SK-N-SH treated with all-trans-retinoic acid at 6 μM for 48 hours (cell line): Measurements from ENCODE around the gene CHD1.

Experiments
- ATAC-seq: fragments of 200-7000 bp; cut with Tn5 transposase; 3 replicates; pipeline ENCODE4 v1.9.1; 2020; ENCODE audit warnings: mild to moderate bottlenecking, moderate library complexity
- ARNTL ChIP-seq: fragments of 450-650 bp; formaldehyde crosslinking; IDR thresholded peaks from 2 replicates; pipeline ENCODE4 v1.5.0; 2020; ENCODE audit warnings: low read depth, mild to moderate bottlenecking, moderate library complexity, borderline replicate concordance
- CSDC2 ChIP-seq: fragments of 250-450 bp; sonication (Bioruptor Pico); IDR thresholded peaks from 2 replicates; pipeline ENCODE4 v1.5.0; 2020; ENCODE audit warnings: mild to moderate bottlenecking, moderate library complexity
- GLIS3 ChIP-seq: fragments of 250-450 bp; sonication (Bioruptor Pico); IDR thresholded peaks from 2 replicates; pipeline ENCODE4 v1.5.0; 2020; ENCODE audit warnings: mild to moderate bottlenecking, moderate library complexity
- ISL1 ChIP-seq: fragments of 250-450 bp; sonication (Bioruptor Pico); IDR thresholded peaks from 2 replicates; pipeline ENCODE4 v2.1.2; 2022; ENCODE audit warnings: mild to moderate bottlenecking, moderate library complexity
- PPARA ChIP-seq: fragments of 250-450 bp; sonication (Bioruptor Pico); IDR thresholded peaks from 2 replicates; pipeline ENCODE4 v1.5.0; 2020; ENCODE audit warnings: mild to moderate bottlenecking, borderline replicate concordance
- RARB ChIP-seq: fragments of 250-450 bp; sonication (Bioruptor Pico); IDR thresholded peaks from 2 replicates; pipeline ENCODE4 v1.8.0; 2021; ENCODE audit warnings: mild to moderate bottlenecking, moderate library complexity
- SNAI2 ChIP-seq: fragments of 250-450 bp; sonication (Bioruptor Pico); IDR thresholded peaks from 2 replicates; pipeline ENCODE4 v1.5.0; 2020; ENCODE audit warnings: mild to moderate bottlenecking, moderate library complexity
- TCF4 ChIP-seq: fragments of 250-450 bp; sonication (Bioruptor Pico); IDR thresholded peaks from 2 replicates; pipeline ENCODE4 v1.8.0; 2021; ENCODE audit warnings: mild to moderate bottlenecking, moderate library complexity, borderline replicate concordance
- ZC3H10 ChIP-seq: fragments of 250-450 bp; sonication (Bioruptor Pico); IDR thresholded peaks from 2 replicates; pipeline ENCODE4 v1.5.1; 2021; ENCODE audit warnings: mild to moderate bottlenecking, moderate library complexity
- ZFP30 ChIP-seq: fragments of 450-650 bp; formaldehyde crosslinking; IDR thresholded peaks from 2 replicates; pipeline ENCODE4 v1.5.0; 2022; ENCODE audit warnings: mild to moderate bottlenecking, moderate library complexity
- ZNF565 ChIP-seq: fragments of 450-650 bp; formaldehyde crosslinking; conservative IDR thresholded peaks from 2 replicates; pipeline ENCODE4 v1.5.0; 2020; ENCODE audit warnings: low read depth, mild to moderate bottlenecking, moderate library complexity
- ZNF70 ChIP-seq: fragments of 450-650 bp; formaldehyde crosslinking; IDR thresholded peaks from 2 replicates; pipeline ENCODE4 v1.5.0; 2020; ENCODE audit warnings: mild to moderate bottlenecking, moderate library complexity
- TF ChIP-seq, protein P1 (sequence below): fragments of 250-450 bp; sonication (Bioruptor Pico); IDR thresholded peaks from 2 replicates; pipeline ENCODE4 v1.8.0; 2020; ENCODE audit warnings: mild to moderate bottlenecking, moderate library complexity, borderline replicate concordance
- TF ChIP-seq, protein P2 (sequence below): fragments of 250-450 bp; sonication (Bioruptor Pico); IDR thresholded peaks from 2 replicates; pipeline ENCODE4 v1.8.0; 2021; ENCODE audit warnings: low read depth, mild to moderate bottlenecking, moderate library complexity, borderline replicate concordance
- TF ChIP-seq, protein P3 (sequence below): fragments of 250-450 bp; sonication (Bioruptor Pico); IDR thresholded peaks from 2 replicates; pipeline ENCODE4 v1.5.0; 2020; ENCODE audit warnings: mild to moderate bottlenecking, moderate library complexity

The CHD1 gene

DNA sequence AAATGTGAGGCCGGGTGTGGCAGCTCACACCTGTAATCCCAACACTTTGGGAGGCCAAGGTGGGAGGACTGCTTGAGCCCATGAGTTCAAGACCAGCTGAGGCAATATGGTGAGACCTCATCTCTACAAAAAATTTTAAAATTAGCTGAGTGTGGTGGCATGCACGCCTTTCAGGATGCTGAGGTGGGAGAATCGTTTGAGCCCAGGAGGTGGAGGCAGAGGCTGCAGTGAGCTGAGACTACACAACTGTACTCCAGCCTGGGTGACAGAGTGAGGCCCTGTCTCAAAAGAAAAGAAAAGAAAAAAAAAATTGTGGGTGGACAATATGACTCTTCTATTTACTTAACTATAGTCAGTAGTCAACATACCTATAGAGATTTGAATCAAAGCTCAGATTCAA lies 4.8 kb downstream of the CHD1 start (continued):
- no peak for TF ChIP-seq RARB (CRISPR knock-in tag)

DNA sequence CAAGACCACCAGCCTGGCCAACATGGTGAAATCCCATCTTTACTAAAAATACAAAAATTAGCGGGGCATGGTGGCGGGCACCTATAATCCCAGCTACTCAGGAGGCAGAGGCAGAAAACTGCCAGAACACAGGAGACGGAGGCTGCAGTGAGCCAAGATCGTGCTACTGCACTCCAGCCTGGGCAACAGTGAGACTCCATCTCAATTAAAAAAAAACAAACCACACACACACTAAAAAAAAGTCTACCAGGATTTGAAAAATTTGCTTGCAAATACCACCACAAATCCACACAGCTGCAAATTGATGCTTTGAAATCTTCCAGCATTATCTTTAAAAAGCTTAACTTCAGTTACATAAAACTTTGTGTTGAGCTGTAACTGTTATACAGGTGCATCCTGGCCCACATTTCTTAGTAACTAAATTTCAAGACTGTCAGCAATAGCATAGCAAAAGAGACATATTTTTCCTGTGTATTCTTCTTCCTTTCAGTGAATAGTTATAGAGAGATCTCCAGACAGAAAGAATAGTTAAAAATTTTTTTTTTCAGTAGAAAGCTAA lies 6.8 kb downstream of the CHD1 start:
- TF ChIP-seq ZNF70 (CRISPR knock-in tag) (no peak), TCF4 (CRISPR knock-in tag) (no peak), PPARA (CRISPR knock-in tag) (no peak), GLIS3 (CRISPR knock-in tag) (no peak), ZC3H10 (CRISPR knock-in tag) (no peak), CSDC2 (no peak), ZFP30 (CRISPR knock-in tag) (no peak), RARB (CRISPR knock-in tag) (no peak), ARNTL (CRISPR knock-in tag) (no peak)
- TF ChIP-seq, protein P1, sequence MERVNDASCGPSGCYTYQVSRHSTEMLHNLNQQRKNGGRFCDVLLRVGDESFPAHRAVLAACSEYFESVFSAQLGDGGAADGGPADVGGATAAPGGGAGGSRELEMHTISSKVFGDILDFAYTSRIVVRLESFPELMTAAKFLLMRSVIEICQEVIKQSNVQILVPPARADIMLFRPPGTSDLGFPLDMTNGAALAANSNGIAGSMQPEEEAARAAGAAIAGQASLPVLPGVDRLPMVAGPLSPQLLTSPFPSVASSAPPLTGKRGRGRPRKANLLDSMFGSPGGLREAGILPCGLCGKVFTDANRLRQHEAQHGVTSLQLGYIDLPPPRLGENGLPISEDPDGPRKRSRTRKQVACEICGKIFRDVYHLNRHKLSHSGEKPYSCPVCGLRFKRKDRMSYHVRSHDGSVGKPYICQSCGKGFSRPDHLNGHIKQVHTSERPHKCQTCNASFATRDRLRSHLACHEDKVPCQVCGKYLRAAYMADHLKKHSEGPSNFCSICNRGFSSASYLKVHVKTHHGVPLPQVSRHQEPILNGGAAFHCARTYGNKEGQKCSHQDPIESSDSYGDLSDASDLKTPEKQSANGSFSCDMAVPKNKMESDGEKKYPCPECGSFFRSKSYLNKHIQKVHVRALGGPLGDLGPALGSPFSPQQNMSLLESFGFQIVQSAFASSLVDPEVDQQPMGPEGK (CRISPR knock-in tag): no peak
- TF ChIP-seq, protein P2, sequence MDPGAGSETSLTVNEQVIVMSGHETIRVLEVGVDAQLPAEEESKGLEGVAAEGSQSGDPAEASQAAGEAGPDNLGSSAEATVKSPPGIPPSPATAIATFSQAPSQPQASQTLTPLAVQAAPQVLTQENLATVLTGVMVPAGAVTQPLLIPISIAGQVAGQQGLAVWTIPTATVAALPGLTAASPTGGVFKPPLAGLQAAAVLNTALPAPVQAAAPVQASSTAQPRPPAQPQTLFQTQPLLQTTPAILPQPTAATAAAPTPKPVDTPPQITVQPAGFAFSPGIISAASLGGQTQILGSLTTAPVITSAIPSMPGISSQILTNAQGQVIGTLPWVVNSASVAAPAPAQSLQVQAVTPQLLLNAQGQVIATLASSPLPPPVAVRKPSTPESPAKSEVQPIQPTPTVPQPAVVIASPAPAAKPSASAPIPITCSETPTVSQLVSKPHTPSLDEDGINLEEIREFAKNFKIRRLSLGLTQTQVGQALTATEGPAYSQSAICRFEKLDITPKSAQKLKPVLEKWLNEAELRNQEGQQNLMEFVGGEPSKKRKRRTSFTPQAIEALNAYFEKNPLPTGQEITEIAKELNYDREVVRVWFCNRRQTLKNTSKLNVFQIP (CRISPR knock-in tag): no peak
- TF ChIP-seq, protein P3, sequence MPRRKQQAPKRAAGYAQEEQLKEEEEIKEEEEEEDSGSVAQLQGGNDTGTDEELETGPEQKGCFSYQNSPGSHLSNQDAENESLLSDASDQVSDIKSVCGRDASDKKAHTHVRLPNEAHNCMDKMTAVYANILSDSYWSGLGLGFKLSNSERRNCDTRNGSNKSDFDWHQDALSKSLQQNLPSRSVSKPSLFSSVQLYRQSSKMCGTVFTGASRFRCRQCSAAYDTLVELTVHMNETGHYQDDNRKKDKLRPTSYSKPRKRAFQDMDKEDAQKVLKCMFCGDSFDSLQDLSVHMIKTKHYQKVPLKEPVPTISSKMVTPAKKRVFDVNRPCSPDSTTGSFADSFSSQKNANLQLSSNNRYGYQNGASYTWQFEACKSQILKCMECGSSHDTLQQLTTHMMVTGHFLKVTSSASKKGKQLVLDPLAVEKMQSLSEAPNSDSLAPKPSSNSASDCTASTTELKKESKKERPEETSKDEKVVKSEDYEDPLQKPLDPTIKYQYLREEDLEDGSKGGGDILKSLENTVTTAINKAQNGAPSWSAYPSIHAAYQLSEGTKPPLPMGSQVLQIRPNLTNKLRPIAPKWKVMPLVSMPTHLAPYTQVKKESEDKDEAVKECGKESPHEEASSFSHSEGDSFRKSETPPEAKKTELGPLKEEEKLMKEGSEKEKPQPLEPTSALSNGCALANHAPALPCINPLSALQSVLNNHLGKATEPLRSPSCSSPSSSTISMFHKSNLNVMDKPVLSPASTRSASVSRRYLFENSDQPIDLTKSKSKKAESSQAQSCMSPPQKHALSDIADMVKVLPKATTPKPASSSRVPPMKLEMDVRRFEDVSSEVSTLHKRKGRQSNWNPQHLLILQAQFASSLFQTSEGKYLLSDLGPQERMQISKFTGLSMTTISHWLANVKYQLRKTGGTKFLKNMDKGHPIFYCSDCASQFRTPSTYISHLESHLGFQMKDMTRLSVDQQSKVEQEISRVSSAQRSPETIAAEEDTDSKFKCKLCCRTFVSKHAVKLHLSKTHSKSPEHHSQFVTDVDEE (CRISPR knock-in tag): no peak
- no peak for ATAC-seq

DNA sequence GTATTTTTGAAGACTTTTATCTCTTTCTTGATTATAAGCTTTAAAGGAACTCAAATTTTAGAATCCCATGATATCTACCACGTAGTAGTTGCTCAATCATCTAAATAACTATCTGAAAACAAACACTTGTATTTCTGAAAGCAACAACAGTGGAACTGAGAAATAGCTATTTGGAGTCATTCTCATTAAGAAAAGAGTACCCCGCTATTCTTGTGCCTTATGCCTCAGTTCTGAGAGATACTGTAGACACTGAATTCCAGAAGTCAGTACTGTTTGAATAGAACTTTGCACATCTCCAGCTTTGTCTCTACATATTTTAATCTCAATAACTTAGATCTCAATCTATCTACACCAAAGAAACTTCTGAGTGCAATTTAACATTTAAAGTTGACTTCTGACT lies 11.4 kb downstream of the CHD1 start:
- no peak for TF ChIP-seq ZC3H10 (CRISPR knock-in tag)
- TF ChIP-seq, protein P3 (CRISPR knock-in tag): no peak
- ATAC-seq: no peak

DNA sequence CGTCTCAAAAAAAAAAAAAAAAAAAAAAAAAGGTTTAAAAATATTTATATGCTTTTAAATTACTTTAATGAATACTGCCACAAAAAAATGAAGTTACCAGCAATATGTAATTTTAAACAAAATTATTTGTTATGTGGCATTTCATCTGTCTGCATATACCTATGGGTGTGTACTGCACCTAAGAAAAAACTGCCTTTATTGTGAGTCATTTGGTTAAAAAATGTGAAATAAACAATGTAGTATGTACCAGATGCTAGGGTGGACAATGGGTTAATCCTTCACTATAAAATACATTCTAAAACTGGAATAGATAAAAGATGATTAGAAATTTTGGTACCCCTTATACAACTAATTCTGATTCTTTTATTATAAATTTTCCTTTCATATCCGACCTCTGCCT lies 12.3 kb downstream of the CHD1 start:
- no peak for ATAC-seq
- TF ChIP-seq ZNF70 (CRISPR knock-in tag) (no peak), SNAI2 (CRISPR knock-in tag) (no peak), ISL1 (CRISPR knock-in tag) (no peak), ZNF565 (no peak), RARB (CRISPR knock-in tag) (no peak)
- TF ChIP-seq, protein P2 (CRISPR knock-in tag): no peak
